Neuronal stem cell (in vitro differentiated cells): ENCODE measurements around the gene AKAP6.

Experiments
- DNase-seq: peaks from one replicate; pipeline ENCODE4 v3.0.0-alpha.2; 2013; ENCODE audit warnings: low spot score
- H2AFZ ChIP-seq: one replicate; pipeline ENCODE4 v1.6.1; 2013; ENCODE audit warnings: mild to moderate bottlenecking, low read length, inconsistent platforms
- H2AK5ac ChIP-seq: 2 replicates; pipeline ENCODE4 v1.6.1; 2013; ENCODE audit warnings: low read depth, mild to moderate bottlenecking, inconsistent platforms, low read length, moderate library complexity, mixed read lengths
- H2BK120ac ChIP-seq: 2 replicates; pipeline ENCODE4 v1.6.1; 2013; ENCODE audit warnings: low read depth, mild to moderate bottlenecking, inconsistent platforms, low read length, moderate library complexity, mixed read lengths
- H2BK12ac ChIP-seq: one replicate; pipeline ENCODE4 v1.6.1; 2013; ENCODE audit warnings: low read length, inconsistent platforms
- H2BK15ac ChIP-seq: 2 replicates; pipeline ENCODE4 v1.6.1; 2013; ENCODE audit warnings: mild to moderate bottlenecking, low read length, inconsistent platforms, mixed read lengths
- H2BK5ac ChIP-seq: one replicate; pipeline ENCODE4 v1.6.1; 2013; ENCODE audit warnings: inconsistent platforms, mild to moderate bottlenecking, low read length, moderate library complexity
- H3K14ac ChIP-seq: one replicate; pipeline ENCODE4 v1.6.1; 2013; ENCODE audit warnings: low read length, inconsistent platforms
- H3K18ac ChIP-seq: 2 replicates; pipeline ENCODE4 v1.6.1; 2013; ENCODE audit warnings: low read length, inconsistent platforms
- H3K23ac ChIP-seq: 2 replicates; pipeline ENCODE4 v1.6.1; 2013; ENCODE audit warnings: low read depth, mild to moderate bottlenecking, mixed read lengths, low read length, inconsistent platforms; ENCODE audit not compliant: poor library complexity
- H3K27ac ChIP-seq: replicated peaks from 3 replicates; pipeline ENCODE4 v1.5.1; 2013; ENCODE audit warnings: low read length, inconsistent platforms
- H3K27me3 ChIP-seq, 3 experiments: 2 replicates each; pipeline ENCODE4 v1.6.1; 2013; ENCODE audit warnings: low read length in 3 of 3, mild to moderate bottlenecking in 2 of 3, inconsistent platforms in 1 of 3, low read depth in 1 of 3, mixed read lengths in 1 of 3, moderate library complexity in 1 of 3; ENCODE audit not compliant: control insufficient read depth in 3 of 3, insufficient read depth in 3 of 3
- H3K36me3 ChIP-seq, 2 donors: replicated peaks in 1 of 2; 2 replicates each; pipeline ENCODE4 v1.6.1; 2013; ENCODE audit warnings: low read length in 2 of 2; ENCODE audit not compliant: control insufficient read depth in 2 of 2, insufficient read depth in 2 of 2
- H3K4ac ChIP-seq: 2 replicates; pipeline ENCODE4 v1.6.1; 2013; ENCODE audit warnings: inconsistent platforms, mild to moderate bottlenecking, low read length, moderate library complexity
- H3K4me1 ChIP-seq, 2 donors: 1 replicate in 1 of 2; 2 replicates in 1 of 2; pipeline ENCODE4 v1.6.1; 2013; ENCODE audit warnings: low read length in 2 of 2, low read depth in 1 of 2; ENCODE audit not compliant: control insufficient read depth in 2 of 2, insufficient read depth in 1 of 2
- H3K4me2 ChIP-seq: one replicate; pipeline ENCODE4 v1.6.1; 2013; ENCODE audit warnings: mild to moderate bottlenecking, low read length, inconsistent platforms; ENCODE audit not compliant: insufficient read depth, poor library complexity, severe bottlenecking
- H3K4me3 ChIP-seq, 2 donors: 2 replicates each; pipeline ENCODE4 v1.5.1; 2013; ENCODE audit warnings: low read length in 2 of 2, mild to moderate bottlenecking in 2 of 2, inconsistent platforms in 1 of 2, moderate library complexity in 1 of 2
- H3K79me1 ChIP-seq: one replicate; pipeline ENCODE4 v1.6.1; 2013; ENCODE audit warnings: low read depth, mild to moderate bottlenecking, inconsistent platforms, low read length, moderate library complexity
- H3K9ac ChIP-seq: one replicate; pipeline ENCODE4 v1.6.1; 2013; ENCODE audit warnings: mild to moderate bottlenecking, low read depth, low read length, inconsistent platforms; ENCODE audit not compliant: poor library complexity
- H3K9me3 ChIP-seq, 2 donors: replicated peaks in 1 of 2; 2 replicates each; pipeline versions ENCODE3 to v1.6.1; 2013; ENCODE audit warnings: low read length in 2 of 2, mild to moderate bottlenecking in 2 of 2, inconsistent platforms in 1 of 2, low read depth in 1 of 2, mixed read lengths in 1 of 2, moderate library complexity in 1 of 2; ENCODE audit not compliant: control insufficient read depth in 2 of 2, insufficient read depth in 1 of 2
- H4K8ac ChIP-seq: one replicate; pipeline ENCODE4 v1.6.1; 2013; ENCODE audit warnings: low read depth, mild to moderate bottlenecking, inconsistent platforms, low read length, moderate library complexity
- H4K91ac ChIP-seq: one replicate; pipeline ENCODE4 v1.6.1; 2013; ENCODE audit warnings: low read length, low read depth, mild to moderate bottlenecking, inconsistent platforms; ENCODE audit not compliant: poor library complexity
- WGBS, 2 donors: extraction: QIAGEN DNeasy Blood & Tissue Kit; methylation state at CpG; one replicate each; pipeline ENCODE4 v1.1.7; 2013; ENCODE audit warnings: missing lambda C conversion rate in 2 of 2, mixed read lengths in 1 of 2; ENCODE audit not compliant: insufficient read length in 2 of 2, insufficient replicate concordance in 1 of 2; ENCODE audit errors: extremely low coverage in 2 of 2; 5-methylcytosine and 5-hydroxymethylcytosine counted together

AKAP6 gene

GRCh38 chr14:32298346-32298745, 30.8 kb upstream of the AKAP6 start:
- H3K4me1 ChIP-seq = peaks cover 0 to 8% of the 10 kb centered on the region in 2 donors
- no CpG with 5 or more reads among the region's 3 CpGs for WGBS, 2 donors
- no peak overlapping the region for H4K8ac ChIP-seq
- no peak overlapping the region for H2AFZ ChIP-seq
- no peak overlapping the region for H3K27ac ChIP-seq
- no peak overlapping the region for H3K14ac ChIP-seq
- no peak for DNase-seq
- H3K23ac ChIP-seq = no peak overlapping the region
- H3K36me3 ChIP-seq = no peaks in the 10 kb centered on the region
- peak overlapping the region; percentile 34 for H3K18ac ChIP-seq
- H3K79me1 ChIP-seq = no peaks in the 10 kb centered on the region
- H3K4me2 ChIP-seq = peak overlapping the region; percentile 14
- H4K91ac ChIP-seq = no peak overlapping the region
- no peak overlapping the region for H2BK120ac ChIP-seq
- H2BK5ac ChIP-seq = no peak overlapping the region
- no peak overlapping the region for H2AK5ac ChIP-seq
- no peak overlapping the region for H3K4ac ChIP-seq
- H3K4me3 ChIP-seq = no peak overlapping the region
- H3K9ac ChIP-seq = no peak overlapping the region
- H3K27me3 ChIP-seq = no peaks in the 10 kb centered on the region
- no peak overlapping the region for H2BK12ac ChIP-seq
- H3K9me3 ChIP-seq = no peaks in the 10 kb centered on the region
- no peak overlapping the region for H2BK15ac ChIP-seq

GRCh38 chr14:32300136-32300535, 29.0 kb upstream of the AKAP6 start:
- Histone ChIP-seq H2AK5ac (no peak overlapping the region), H3K4ac (no peak overlapping the region), H2BK12ac (no peak overlapping the region), H3K4me3 (no peak overlapping the region), H3K4me1 (peaks cover 0 to 13% of the 10 kb centered on the region in 2 donors), H3K79me1 (no peaks in the 10 kb centered on the region), H3K14ac (no peak overlapping the region), H2BK15ac (no peak overlapping the region), H4K91ac (no peak overlapping the region), H3K36me3 (no peaks in the 10 kb centered on the region), H3K18ac (no peak overlapping the region), H3K23ac (no peak overlapping the region), H3K27ac (no peak overlapping the region), H3K27me3 (no peaks in the 10 kb centered on the region), H2AFZ (peak overlapping the region; percentile 29), H3K9ac (no peak overlapping the region), H3K9me3 (no peaks in the 10 kb centered on the region), H2BK120ac (no peak overlapping the region), H2BK5ac (no peak overlapping the region), H4K8ac (no peak overlapping the region), H3K4me2 (no peak overlapping the region)
- no CpG with 5 or more reads among the region's 1 CpG for WGBS, 2 donors
- peak; percentile 6 for DNase-seq

- H2AFZ ChIP-seq = no peak overlapping the region
- no peaks in the 10 kb centered on the region for H3K9me3 ChIP-seq
- H3K4me2 ChIP-seq = no peak overlapping the region
- no peak overlapping the region for H2BK120ac ChIP-seq
- H2BK15ac ChIP-seq = no peak overlapping the region
- H3K36me3 ChIP-seq = no peaks in the 10 kb centered on the region
- no peak overlapping the region for H2BK12ac ChIP-seq
- no peaks in the 10 kb centered on the region for H3K27me3 ChIP-seq
- H3K79me1 ChIP-seq = no peaks in the 10 kb centered on the region
- no peak overlapping the region for H3K9ac ChIP-seq
- H3K18ac ChIP-seq = no peak overlapping the region
- no peak overlapping the region for H3K4me3 ChIP-seq
- no peak overlapping the region for H3K14ac ChIP-seq
- no peak overlapping the region for H4K91ac ChIP-seq
- no peak overlapping the region for H3K23ac ChIP-seq
- H4K8ac ChIP-seq = no peak overlapping the region
- DNase-seq = no peak
- no peak overlapping the region for H2AK5ac ChIP-seq
- H3K4me1 ChIP-seq = peaks cover 0 to 9% of the 10 kb centered on the region in 2 donors
- no peak overlapping the region for H3K4ac ChIP-seq
- no peak overlapping the region for H2BK5ac ChIP-seq
- H3K27ac ChIP-seq = no peak overlapping the region
These were observed 25.2 kb upstream of the AKAP6 start for GRCh38 chr14:32303865-32304264.

GRCh38 chr14:32304296-32304695, 24.8 kb upstream of the AKAP6 start:
- Histone ChIP-seq H2BK12ac (no peak overlapping the region), H3K79me1 (no peaks in the 10 kb centered on the region), H4K91ac (no peak overlapping the region), H3K4me3 (no peak overlapping the region), H3K27ac (no peak overlapping the region), H2BK120ac (no peak overlapping the region), H2AK5ac (no peak overlapping the region), H3K4ac (no peak overlapping the region), H4K8ac (no peak overlapping the region), H3K36me3 (no peaks in the 10 kb centered on the region), H3K9me3 (no peaks in the 10 kb centered on the region), H3K14ac (no peak overlapping the region), H2BK15ac (peak overlapping the region; percentile 8), H3K4me1 (peaks cover 0 to 9% of the 10 kb centered on the region in 2 donors), H3K9ac (no peak overlapping the region), H3K27me3 (no peaks in the 10 kb centered on the region), H2BK5ac (no peak overlapping the region), H3K4me2 (no peak overlapping the region), H2AFZ (no peak overlapping the region), H3K18ac (peak overlapping the region; percentile 53), H3K23ac (peak overlapping the region; percentile 23)
- no CpG with 5 or more reads among the region's 3 CpGs for WGBS, 2 donors
- no peak for DNase-seq
